GM19455 (cell line): ENCODE results near the gene ARHGAP32.

Source experiments
- ATAC-seq: cut with Tn5 transposase; IDR thresholded peaks from one replicate; pipeline ENCODE4 v1.9.1; 2021; ENCODE audit not compliant: unreplicated experiment

The ARHGAP32 gene

GRCh38 chr11:128963744-128964325 is 228.3 kb downstream of the ARHGAP32 start:
- no peak for ATAC-seq

DNA sequence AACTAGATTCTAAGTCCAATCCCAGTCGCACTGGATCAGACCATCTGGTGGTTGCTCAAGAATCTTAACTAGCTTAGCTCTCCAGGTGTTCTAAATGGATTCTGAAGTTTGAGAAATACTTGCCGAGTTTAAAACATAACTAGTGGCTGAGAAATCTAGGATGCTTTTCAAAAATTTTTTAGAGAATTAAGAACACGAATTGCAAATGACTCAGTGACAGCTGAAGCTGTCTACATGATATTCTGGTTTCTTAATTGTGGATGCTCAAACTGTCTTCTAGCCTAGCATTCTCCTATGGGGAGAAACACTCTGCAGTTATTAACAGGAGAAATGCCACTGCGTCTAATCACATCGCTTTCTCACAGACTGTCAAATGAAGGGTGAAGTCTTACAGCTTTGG is 229.2 kb downstream of the ARHGAP32 start:
- ATAC-seq = no peak

DNA sequence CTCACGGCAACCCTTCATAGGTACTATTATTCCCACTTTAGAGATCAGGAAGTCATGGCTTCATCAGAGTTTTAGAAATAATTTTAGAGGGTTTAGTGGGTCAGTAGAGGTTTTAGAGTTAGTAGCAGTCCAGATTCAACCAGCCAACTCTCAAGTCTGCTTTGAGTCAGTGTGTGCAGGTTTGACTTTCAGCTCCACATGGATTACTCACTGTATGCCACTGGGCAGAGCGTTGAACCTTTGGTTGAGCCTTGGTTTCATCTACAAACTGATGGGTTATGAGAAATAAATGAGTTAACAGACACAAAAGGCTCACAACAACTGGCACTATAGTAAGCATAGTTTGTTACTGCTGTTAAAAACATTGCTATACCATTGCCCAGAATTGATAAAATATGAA is 230.5 kb downstream of the ARHGAP32 start:
- ATAC-seq = no peak

DNA sequence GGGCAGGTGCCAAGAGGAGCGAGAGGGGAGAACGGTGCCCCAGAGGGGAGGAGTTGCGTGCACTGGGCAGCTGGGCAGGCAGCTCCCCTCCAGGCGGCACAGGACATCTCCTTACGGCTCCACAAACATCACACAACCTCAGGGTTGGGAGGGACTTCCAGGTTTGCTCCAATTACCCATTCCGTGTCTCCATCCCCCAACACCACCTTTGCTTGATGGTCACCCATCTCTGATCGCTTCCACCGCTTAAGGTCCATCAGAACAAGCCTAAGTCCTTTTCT is 235.0 kb downstream of the ARHGAP32 start:
- no peak for ATAC-seq

GRCh38 chr11:128956401-128957201 is 235.5 kb downstream of the ARHGAP32 start:
- peak; percentile 59 for ATAC-seq

- no peak for ATAC-seq
These were observed 236.5 kb downstream of the ARHGAP32 start for GRCh38 chr11:128955636-128956035.

DNA sequence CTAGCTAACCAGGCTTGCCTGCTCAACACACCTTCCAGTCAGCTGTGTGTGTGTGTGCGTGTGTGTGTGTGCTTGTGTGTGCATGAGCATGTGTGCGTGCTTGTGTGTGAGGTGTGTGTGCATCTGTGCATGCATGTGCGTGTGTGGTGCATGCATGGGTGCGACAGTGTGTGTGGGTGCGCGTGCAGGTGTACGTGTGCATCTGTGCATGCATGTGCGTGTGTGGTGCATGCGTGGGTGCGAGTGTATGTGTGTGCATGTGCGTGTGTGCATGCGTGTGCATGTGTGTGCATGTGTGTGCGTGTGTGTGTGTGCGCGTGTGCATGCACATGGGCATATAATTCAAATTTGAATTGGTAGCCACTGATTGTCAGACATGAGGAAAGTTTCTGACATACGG is 239.0 kb downstream of the ARHGAP32 start:
- no peak for ATAC-seq

- no peak for ATAC-seq
These were observed 242.2 kb downstream of the ARHGAP32 start for GRCh38 chr11:128949791-128950454.

GRCh38 chr11:128948583-128948982 is 243.5 kb downstream of the ARHGAP32 start:
- ATAC-seq = no peak

DNA sequence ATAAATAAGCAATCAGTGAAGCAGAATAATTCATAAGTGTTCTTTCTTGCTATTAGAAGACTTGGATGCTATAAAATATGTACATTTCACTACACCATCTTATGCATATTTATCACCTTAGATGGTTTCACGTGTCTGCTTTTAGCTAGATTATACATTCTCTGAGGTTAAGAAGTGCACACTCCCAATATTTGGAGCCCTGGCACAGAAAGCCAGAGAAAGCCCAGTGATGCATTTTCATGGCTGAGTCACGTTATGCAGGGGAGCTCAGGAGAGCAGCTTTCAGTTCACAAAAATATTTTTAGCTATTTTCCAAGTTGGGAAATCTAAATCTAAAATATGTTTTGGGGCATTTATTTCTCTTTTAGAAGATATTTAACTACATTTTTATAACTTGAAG is 244.4 kb downstream of the ARHGAP32 start:
- no peak for ATAC-seq

GRCh38 chr11:128946648-128947047 is 245.5 kb downstream of the ARHGAP32 start:
- ATAC-seq = no peak

DNA sequence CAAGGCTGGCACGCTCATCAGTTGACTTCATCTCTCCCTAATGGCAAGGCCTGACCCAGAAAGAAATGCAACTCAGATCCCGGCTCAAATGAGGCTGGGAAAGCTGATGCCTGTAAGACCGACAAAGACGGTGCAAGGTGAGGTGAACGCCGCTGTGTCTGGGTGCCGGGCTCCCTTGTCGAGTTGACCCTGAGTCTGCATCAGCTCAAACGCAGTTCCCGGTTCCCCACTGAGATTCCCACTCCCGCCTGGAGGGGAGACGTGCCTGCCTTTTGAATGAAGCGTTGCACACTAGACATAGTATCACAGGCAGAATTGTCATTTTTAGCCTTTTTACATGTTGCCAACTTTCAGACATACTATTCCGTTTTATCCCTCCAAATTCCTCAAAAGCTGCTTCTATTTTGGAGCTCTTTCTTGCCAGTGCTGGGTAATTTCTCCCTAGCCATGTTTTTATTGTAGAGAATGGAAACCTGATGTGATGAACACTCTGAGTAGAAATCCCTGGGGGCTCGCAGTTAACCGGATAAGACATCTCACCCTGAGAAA is 248.6 kb downstream of the ARHGAP32 start:
- no peak for ATAC-seq

- ATAC-seq = no peak
These were observed 249.2 kb downstream of the ARHGAP32 start, which contains the start of gene TP53AIP1 for GRCh38 chr11:128942817-128943427. Gene TP53AIP1 (minus strand): TSS chr11:128942871. CDS start chr11:128937818, 5,053 bp downstream.

DNA sequence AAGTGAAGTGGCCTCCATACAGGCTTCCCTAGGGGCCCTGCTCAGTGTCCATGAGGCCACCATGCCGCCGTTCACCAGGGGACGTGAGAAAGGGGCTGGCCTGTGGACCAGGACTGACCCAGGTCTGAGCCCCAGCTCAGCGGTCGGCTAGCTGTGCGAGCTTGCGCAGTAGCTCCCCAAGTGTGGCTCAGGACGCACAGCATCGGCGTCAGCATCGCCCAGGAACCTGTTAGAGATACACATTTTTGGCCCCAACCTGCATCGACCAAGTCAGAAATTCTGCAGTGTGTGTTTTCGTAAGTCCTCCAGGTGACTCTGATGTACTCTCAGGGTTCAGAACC is 249.9 kb downstream of the ARHGAP32 start:
- ATAC-seq = no peak

- no peak for ATAC-seq
These were observed 250.4 kb downstream of the ARHGAP32 start for GRCh38 chr11:128941573-128942271.

GRCh38 chr11:128941110-128941509 is 251.0 kb downstream of the ARHGAP32 start:
- no peak for ATAC-seq

GRCh38 chr11:128940603-128941002 is 251.5 kb downstream of the ARHGAP32 start:
- ATAC-seq = no peak

DNA sequence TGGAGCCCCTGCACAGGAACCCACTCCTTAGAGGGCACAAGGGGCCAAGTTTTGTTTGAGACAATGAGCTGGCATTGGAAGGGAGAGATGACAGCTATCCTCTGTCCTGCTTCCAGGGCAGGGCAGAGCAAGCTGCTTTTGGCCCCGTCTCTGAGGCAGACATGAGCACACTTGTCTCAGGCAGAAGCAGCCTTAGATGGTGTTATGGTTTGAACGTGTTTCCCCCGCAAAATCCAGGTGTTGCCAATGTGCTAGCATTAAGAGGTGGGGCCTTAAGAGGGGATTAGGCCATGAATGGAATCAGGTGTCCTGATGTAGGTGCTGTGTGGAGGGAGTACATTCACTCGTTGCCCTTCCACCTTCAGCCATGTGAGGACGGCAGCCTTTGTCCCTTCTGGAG is 252.0 kb downstream of the ARHGAP32 start:
- ATAC-seq = no peak

DNA sequence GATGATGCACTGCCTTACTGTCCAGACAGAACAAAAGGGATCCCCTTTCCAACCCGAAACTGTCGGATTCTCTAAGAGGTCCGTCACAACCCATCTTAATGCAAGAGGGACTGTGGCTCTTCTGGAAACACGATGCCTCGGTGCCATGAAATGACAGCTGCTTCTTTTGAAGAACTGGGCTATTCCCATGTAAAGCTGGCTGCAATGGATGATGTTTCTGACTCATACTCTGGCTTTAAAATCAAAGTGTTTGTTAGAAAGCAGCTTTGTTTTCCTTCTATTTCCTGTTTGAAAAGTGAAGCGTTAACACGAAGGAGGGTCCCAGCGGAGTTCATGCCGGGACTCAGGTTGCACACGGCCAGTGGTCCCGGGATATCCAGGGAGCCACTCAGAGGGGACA is 252.5 kb downstream of the ARHGAP32 start:
- ATAC-seq = no peak

GRCh38 chr11:128938156-128938885 is 253.8 kb downstream of the ARHGAP32 start:
- no peak for ATAC-seq
